Small intestine (tissue), 7 donors: ENCODE results near the gene FAM163A. TPM values are rescaled to one million over a fixed set of nuclear protein-coding genes. Genes with fewer than 3 reads are reported as not detected.

Source experiments
- DNase-seq, 2 donors: peaks; one replicate each; pipeline versions ENCODE4 v3.0.0 to v3.0.0-alpha.2; 2013
- FAIRE-seq: peaks from 2 replicates; lab custom pipeline; 2012; peaks lifted over from hg19 to GRCh38; lab: Jason Lieb, UNC
- H3K27ac ChIP-seq, 3 donors: one replicate each; pipeline ENCODE4 v1.5.1; 2013; ENCODE audit warnings: low read length in 2 of 3, mild to moderate bottlenecking in 2 of 3, control low read depth in 1 of 3, inconsistent platforms in 1 of 3, low read depth in 1 of 3, moderate library complexity in 1 of 3
- H3K27me3 ChIP-seq, 3 donors: one replicate each; pipeline ENCODE4 v1.6.1; 2013; ENCODE audit warnings: low read length in 3 of 3, inconsistent platforms in 1 of 3; ENCODE audit not compliant: control insufficient read depth in 3 of 3, insufficient read depth in 3 of 3
- H3K36me3 ChIP-seq, 3 donors: one replicate each; pipeline ENCODE4 v1.6.1; 2013; ENCODE audit warnings: low read length in 3 of 3, inconsistent platforms in 1 of 3, low read depth in 1 of 3, mild to moderate bottlenecking in 1 of 3, moderate library complexity in 1 of 3; ENCODE audit not compliant: control insufficient read depth in 3 of 3, insufficient read depth in 2 of 3
- H3K4me1 ChIP-seq, 3 donors: one replicate each; pipeline ENCODE4 v1.6.1; 2013; ENCODE audit warnings: low read length in 2 of 3, inconsistent platforms in 1 of 3, low read depth in 1 of 3, mild to moderate bottlenecking in 1 of 3, moderate library complexity in 1 of 3; ENCODE audit not compliant: control insufficient read depth in 3 of 3, insufficient read depth in 2 of 3
- H3K4me3 ChIP-seq, 3 donors: one replicate each; pipeline ENCODE4 v1.5.1; 2013; ENCODE audit warnings: low read length in 3 of 3, control low read depth in 1 of 3, inconsistent platforms in 1 of 3, low read depth in 1 of 3, mild to moderate bottlenecking in 1 of 3, moderate library complexity in 1 of 3
- H3K9me3 ChIP-seq, 2 donors: one replicate each; pipeline ENCODE4 v1.6.1; 2013; ENCODE audit warnings: low read depth in 1 of 2, low read length in 1 of 2; ENCODE audit not compliant: control insufficient read depth in 2 of 2, insufficient read depth in 1 of 2
- WGBS, 3 donors: extraction: QIAGEN DNeasy Blood & Tissue Kit; methylation state at CpG; one replicate each; pipeline ENCODE4 v1.1.7; 2013; 5-methylcytosine and 5-hydroxymethylcytosine counted together
- polyA plus RNA-seq, 4 donors: library from polyadenylated mRNA; stranded (reverse) in 3 of 4; unstranded in 1 of 4; fragments of 200-250 nt in 3 of 4; fragments of 120-200 nt in 1 of 4; gene quantifications; one replicate each; pipeline versions ENCODE4 v1.2.1 to v1.2.3, GENCODE V29; 2013
- donor health status: healthy with polysubstance abuse.
- donor health status: control.
- donor health status: control.
- donor health status: Bipolar disorder and iron deficiency.
- donor health status: healthy.

Gene FAM163A
- polyA plus RNA-seq, 4 donors = 0.27 to 1.6 (median 0.53) TPM; not detected in 1

- no peak for FAIRE-seq
- 81 to 90% (median 90%) methylated on average over 1 of the region's 1 CpG for WGBS, 3 donors
- Histone ChIP-seq H3K4me3 (no peak overlapping the region), H3K4me1 (peaks cover 0 to 5% (median 5%) of the 10 kb centered on the region in 3 donors), H3K9me3 (peaks cover 0 to 11% of the 10 kb centered on the region in 2 donors), H3K27ac (no peak overlapping the region), H3K27me3 (no peaks in the 10 kb centered on the region), H3K36me3 (no peaks in the 10 kb centered on the region)
- DNase-seq = no peak
These were observed 28.9 kb upstream of the FAM163A start for GRCh38 chr1:179714159-179714558.

- H3K4me3 ChIP-seq = no peak overlapping the region
- H3K36me3 ChIP-seq = no peaks in the 10 kb centered on the region
- H3K27me3 ChIP-seq = no peaks in the 10 kb centered on the region
- DNase-seq (no peak), FAIRE-seq (no peak)
- peaks cover 0 to 11% of the 10 kb centered on the region in 2 donors for H3K9me3 ChIP-seq
- peaks cover 0 to 5% (median under 1%) of the 10 kb centered on the region in 3 donors for H3K4me1 ChIP-seq
- H3K27ac ChIP-seq = no peak overlapping the region
These were observed 28.5 kb upstream of the FAM163A start for GRCh38 chr1:179714623-179715022.

- FAIRE-seq (no peak), DNase-seq (no peak)
- Histone ChIP-seq H3K4me1 (no peaks in the 10 kb centered on the region), H3K36me3 (no peaks in the 10 kb centered on the region), H3K9me3 (peaks cover 0 to 11% of the 10 kb centered on the region in 2 donors), H3K27me3 (no peaks in the 10 kb centered on the region), H3K4me3 (no peak overlapping the region), H3K27ac (no peak overlapping the region)
These were observed 23.8 kb upstream of the FAM163A start for GRCh38 chr1:179719272-179719671.

- no peak for FAIRE-seq
- WGBS, 3 donors = 43 to 48% (median 45%) methylated on average over 2 of the region's 2 CpGs
- Histone ChIP-seq H3K9me3 (no peaks in the 10 kb centered on the region), H3K4me3 (no peak overlapping the region), H3K36me3 (no peaks in the 10 kb centered on the region), H3K27me3 (no peaks in the 10 kb centered on the region), H3K27ac (no peak overlapping the region), H3K4me1 (no peaks in the 10 kb centered on the region)
- DNase-seq = no peak
These were observed 14.8 kb upstream of the FAM163A start for GRCh38 chr1:179728271-179728670.

- no peak for FAIRE-seq
- Histone ChIP-seq H3K36me3 (no peaks in the 10 kb centered on the region), H3K9me3 (no peaks in the 10 kb centered on the region), H3K27ac (no peak overlapping the region), H3K27me3 (peaks cover 0 to 2% (median 0%) of the 10 kb centered on the region in 3 donors), H3K4me1 (no peaks in the 10 kb centered on the region), H3K4me3 (no peak overlapping the region)
- 81 to 88% (median 83%) methylated on average over 4 of the region's 4 CpGs for WGBS, 3 donors
- DNase-seq = no peak
These were observed 13.2 kb upstream of the FAM163A start for GRCh38 chr1:179729881-179730280.

- no peaks in the 10 kb centered on the region for H3K4me1 ChIP-seq
- no peak for DNase-seq
- no peak overlapping the region for H3K4me3 ChIP-seq
- no peak for FAIRE-seq
- no peaks in the 10 kb centered on the region for H3K9me3 ChIP-seq
- H3K36me3 ChIP-seq = no peaks in the 10 kb centered on the region
- peaks cover 0 to 2% (median 0%) of the 10 kb centered on the region in 3 donors for H3K27me3 ChIP-seq
- WGBS, 3 donors = 74 to 79% (median 76%) methylated on average over 4 of the region's 4 CpGs
- H3K27ac ChIP-seq = no peak overlapping the region
These were observed 11.4 kb upstream of the FAM163A start for GRCh38 chr1:179731643-179732042.

- FAIRE-seq = no peak
- Histone ChIP-seq H3K9me3 (no peaks in the 10 kb centered on the region), H3K27me3 (peaks cover 10 to 46% (median 24%) of the 10 kb centered on the region in 3 donors), H3K4me3 (peak overlapping the region in 1 of 3 donors; percentile 46), H3K27ac (peak overlapping the region in 1 of 3 donors; percentile 40), H3K36me3 (no peaks in the 10 kb centered on the region), H3K4me1 (peaks cover 0 to 18% (median 0%) of the 10 kb centered on the region in 3 donors)
- no peak for DNase-seq
- WGBS, 3 donors = 16 to 32% (median 24%) methylated on average over 10 of the region's 10 CpGs
These were observed 800 bp upstream of the FAM163A start for GRCh38 chr1:179742291-179742690.

- Histone ChIP-seq H3K36me3 (no peaks in the 10 kb centered on the region), H3K9me3 (no peaks in the 10 kb centered on the region), H3K4me1 (peaks cover 0 to 18% (median 0%) of the 10 kb centered on the region in 3 donors), H3K4me3 (peak overlapping the region in 2 of 3 donors; percentile 20 to 46), H3K27me3 (peaks cover 10 to 46% (median 24%) of the 10 kb centered on the region in 3 donors), H3K27ac (no peak overlapping the region)
- FAIRE-seq (no peak), DNase-seq (peak in 1 of 2 donors; percentile 41)
- WGBS, 3 donors = 3 to 8% (median 4%) methylated on average over 61 to 85 of the region's 85 CpGs
These were observed 749 bp downstream of the FAM163A start for GRCh38 chr1:179743679-179744400.
